SW480 (cell line): ENCODE measurements around the gene ZNF664.

Experiments
- DNase-seq: peaks from one replicate; pipeline ENCODE4 v3.0.0-alpha.2; 2016; ENCODE audit warnings: low spot score

The ZNF664 gene

GRCh38 chr12:123972457-123973401 lies at the start of gene ZNF664, which contains the start of gene CCDC92:
Gene ZNF664 (plus strand): TSS chr12:123973215. CDS start chr12:124012145, 38,930 bp downstream.
Gene CCDC92 (minus strand): TSS chr12:123972831. CDS start chr12:123944305, 28,526 bp downstream.
- DNase-seq: peak; percentile 85

DNA sequence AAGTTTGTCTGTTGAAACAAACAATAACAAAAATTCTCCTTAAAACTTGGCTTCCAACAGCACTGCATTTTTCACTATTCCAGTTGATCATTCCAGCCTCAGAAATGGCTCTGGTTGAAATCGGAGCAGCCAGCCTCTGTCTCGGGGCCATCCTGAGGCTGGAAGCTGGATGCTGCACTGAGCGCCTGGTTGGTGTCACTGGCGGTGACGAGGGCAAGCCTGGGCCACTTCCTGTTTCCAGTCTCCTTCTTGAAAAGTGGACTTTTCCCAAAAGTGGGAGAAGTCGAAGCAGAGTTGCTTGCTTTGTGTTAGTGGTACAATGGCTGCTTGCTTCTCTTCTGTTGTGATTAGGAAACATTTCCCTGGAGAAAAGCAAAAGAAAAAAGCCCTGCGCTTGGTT lies 49.1 kb upstream of the ZNF664 start:
- no peak for DNase-seq

GRCh38 chr12:123924539-123924938 lies 48.5 kb upstream of the ZNF664 start:
- DNase-seq: no peak

DNA sequence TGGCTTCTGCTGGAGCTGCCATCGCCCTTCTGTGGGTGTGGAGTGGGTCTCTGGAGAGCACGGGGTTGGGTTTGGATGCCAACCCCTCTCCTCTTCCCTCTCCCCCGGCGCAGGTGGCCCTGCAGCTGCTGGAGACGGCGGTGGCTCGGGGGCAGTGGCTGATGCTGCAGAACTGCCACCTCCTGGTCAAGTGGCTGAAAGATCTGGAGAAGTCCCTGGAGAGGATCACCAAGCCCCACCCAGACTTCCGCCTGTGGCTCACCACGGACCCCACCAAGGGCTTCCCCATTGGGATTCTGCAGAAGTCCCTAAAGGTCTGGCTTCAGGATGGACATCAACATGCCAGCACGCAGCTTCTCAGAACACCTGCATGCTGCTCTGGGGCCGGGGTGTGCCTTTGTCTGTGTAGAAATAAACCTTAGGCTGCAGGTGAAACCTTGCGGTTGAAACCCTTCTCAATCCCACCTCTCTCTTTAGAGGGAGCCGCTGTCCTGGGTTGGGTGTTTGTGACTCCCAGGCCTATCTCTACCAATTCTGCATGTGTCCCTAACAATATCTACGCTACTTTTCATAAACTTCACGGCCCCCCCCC lies 44.6 kb upstream of the ZNF664 start:
- DNase-seq: no peak

GRCh38 chr12:123928897-123929296 lies 44.1 kb upstream of the ZNF664 start:
- no peak for DNase-seq

DNA sequence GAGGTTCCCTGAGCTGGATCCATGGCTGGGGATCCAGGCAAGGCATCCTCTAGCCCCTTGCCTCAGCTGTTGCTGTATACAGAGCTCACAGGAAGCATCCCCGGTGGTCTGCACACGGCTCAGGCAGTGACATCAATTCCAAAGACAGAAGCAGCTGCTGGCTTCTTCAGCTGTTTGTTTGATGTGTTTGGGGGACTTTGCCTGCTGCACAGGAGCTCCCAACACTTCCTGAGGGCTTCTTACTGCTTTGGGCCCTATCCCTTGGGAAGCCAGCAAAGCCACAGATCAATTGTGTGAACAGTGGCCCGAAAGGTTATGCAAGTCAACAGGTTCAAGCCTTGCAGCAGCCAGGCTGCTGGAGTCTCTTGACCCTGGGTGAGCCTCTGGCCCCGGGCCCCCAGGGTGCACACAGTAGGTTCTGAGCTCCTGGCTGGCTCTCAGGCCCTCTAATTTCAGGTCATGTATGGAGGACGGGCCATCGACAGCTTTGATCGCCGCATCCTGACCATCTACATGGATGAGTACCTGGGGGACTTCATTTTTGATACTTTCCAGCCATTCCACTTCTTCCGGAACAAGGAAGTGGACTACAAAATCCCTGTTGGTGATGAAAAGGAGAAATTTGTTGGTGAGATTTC lies 43.0 kb upstream of the ZNF664 start:
- DNase-seq: no peak

DNA sequence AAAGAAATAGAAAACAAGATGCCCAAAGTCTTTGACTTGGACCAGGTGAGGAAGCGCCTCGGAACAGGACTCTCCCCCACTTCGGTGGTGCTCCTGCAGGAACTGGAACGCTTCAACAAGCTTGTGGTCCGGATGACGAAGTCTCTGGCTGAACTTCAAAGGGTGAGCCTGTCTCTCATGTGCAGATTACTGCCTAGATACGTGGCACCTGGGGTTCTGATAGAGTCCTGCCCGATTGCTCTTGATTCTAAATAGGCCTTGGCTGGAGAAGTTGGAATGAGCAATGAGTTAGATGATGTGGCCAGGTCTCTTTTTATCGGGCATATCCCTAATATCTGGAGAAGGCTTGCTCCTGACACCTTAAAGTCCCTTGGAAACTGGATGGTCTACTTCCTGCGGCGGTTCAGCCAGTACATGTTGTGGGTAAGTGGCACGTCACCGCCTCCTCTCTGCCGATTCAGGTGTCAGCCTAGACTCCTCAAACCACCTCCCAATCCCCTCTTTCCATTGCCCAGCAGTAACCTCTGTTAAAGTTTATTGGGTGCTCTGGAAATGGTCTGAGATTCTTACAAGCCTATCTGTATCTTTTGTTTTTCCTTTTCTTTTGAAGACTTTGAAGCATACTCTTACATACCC lies 41.2 kb upstream of the ZNF664 start:
- peak; percentile 86 for DNase-seq

DNA sequence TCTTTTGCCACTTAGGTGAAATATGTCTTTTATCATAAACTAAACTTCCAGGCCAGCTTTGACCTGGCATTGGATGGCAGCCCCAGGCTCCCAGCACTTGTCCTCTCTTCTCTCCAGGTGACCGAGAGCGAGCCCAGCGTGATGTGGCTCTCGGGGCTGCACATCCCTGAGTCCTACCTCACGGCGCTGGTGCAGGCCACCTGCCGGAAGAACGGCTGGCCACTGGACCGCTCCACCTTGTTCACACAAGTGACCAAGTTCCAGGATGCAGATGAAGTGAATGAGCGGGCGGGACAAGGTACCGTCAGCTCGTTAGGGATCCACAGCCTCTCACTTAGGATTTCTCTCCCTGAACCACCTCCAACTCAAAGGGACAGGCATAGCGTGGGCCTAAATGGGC lies 39.8 kb upstream of the ZNF664 start:
- DNase-seq: no peak

DNA sequence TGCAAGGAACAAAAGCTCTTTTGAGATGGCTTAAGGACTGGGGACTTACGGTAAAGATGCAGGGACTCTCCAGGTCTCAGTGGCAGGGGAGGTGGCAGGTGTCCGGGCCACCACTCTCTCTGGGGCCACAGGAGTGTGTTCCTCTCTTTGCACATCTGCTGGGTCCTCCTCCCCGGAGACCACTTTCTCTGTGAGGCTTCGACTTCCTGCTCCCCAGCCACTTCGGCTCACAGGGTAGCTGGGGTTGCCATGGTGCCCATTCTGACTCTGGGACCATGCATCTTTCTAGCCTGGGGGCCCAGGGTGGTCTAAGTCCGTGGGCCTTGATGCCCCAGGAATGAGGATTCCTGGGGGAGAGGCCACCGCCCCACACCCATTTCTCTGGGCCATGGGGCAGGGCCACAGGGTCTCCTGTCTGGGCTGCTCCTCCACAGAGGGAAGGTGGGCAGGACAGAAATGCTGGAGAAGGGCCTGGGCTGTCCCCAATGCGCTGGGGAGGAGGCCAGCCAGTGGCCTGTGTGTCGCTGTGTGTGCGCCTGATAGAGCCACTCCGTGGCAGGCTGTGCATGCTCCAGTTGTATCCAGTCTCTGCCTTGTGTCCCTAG lies 38.9 kb upstream of the ZNF664 start:
- DNase-seq: no peak

DNA sequence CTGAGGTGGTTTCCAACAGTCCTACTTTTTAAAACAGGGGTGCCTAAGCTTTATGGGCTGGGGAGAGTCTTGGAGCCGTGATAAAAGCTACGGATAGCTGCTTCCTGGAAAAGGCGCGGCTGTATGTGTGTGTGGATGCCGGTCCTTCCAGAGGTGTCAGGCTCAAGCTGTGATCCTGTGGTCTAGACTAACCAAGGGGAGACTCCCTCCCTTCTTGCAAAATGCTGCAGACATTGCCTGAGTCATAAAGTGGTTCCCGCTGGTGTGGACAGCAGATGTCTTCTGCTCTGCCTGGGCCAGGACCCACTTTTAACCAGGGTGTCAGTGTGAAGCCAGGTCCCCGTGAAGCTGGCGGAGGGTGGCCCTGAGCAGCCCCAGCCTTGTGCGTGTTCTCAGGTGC lies 38.2 kb upstream of the ZNF664 start:
- no peak for DNase-seq

- DNase-seq: no peak
Measured at GRCh38 chr12:123935956-123936355, 37.1 kb upstream of the ZNF664 start.

DNA sequence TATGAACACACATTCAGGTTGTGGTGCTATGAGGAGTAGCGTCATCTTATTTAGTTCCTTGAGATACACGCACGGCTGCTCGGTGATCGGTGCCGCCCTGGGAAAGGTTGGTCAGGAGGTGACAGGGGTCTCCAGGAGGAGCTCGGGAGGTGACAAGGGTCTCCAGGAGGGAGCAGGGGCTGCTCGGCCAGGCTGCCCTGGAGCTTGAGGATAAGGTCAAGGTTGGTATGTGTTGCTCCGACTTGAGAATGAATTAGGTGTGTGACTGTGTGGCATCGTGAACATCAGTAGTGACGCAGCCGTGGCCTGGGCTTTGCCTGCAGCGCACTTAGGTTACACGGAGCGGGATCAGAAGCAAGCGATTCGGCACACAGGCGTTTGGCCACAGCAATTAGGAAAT lies 36.5 kb upstream of the ZNF664 start:
- no peak for DNase-seq

GRCh38 chr12:123936956-123937706 lies 35.9 kb upstream of the ZNF664 start:
- no peak for DNase-seq

GRCh38 chr12:123937707-123938591 lies 35.1 kb upstream of the ZNF664 start:
- DNase-seq: no peak

DNA sequence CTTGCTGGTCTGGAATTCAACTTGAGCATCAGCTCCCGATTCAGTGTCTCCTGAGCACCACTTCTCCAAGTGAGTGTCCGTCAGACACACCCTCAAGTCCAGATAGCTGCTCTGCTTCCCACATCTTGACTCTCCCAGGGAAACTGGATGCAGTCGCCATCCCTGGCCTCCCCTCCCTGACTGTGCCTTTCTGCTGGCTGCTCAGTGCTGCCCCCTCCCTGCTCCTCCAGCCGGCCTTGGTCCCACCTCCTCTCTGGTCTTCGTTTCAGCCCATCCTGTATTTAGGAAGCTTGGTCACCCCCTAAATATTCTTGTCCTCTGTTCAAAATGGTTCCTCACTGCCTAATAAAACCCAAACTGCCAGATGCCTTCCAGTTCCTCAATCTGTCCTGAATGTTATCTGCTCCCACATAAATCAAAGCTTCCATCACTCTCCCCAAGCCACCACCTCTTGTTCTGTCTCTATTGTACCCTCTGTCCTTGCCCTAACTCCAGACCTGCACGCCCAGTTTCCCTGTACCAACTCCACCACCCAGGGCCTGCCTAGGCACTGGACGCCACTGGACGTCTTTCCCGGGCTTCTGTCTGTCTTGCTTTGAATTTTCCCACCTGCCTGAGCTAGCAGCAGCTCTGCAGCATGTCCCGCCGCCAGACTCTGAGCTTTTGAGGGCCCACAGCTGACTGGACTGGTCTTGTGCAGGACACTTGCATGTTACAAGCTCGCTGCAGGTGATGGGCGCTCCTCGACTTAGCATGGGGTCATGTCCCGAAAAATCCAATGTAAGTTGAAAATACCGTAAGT lies 34.1 kb upstream of the ZNF664 start:
- DNase-seq: no peak

- DNase-seq: no peak
Measured at GRCh38 chr12:123939716-123940626, 33.0 kb upstream of the ZNF664 start.

GRCh38 chr12:123940627-123940966 lies 32.4 kb upstream of the ZNF664 start:
- DNase-seq: no peak

DNA sequence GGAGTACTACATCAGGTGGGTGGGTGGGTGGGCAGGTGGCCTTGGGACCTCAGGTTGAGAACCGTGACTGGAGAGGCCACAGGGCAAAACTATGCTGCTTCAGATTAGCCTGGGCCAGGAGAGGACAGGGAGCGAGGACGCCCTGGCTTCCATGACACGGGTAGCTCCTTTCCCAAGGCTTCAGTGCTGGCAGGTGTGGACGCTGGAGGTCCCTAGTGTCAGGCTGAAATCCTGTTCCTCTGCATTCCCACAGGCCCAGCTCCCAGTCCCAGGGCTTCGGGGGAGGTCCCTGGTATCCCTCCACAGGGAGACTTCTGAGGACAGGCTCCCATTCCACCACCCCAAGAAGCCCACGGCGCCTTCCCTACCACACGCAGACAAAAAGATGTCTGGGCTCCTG lies 32.0 kb upstream of the ZNF664 start:
- no peak for DNase-seq
